Testis (tissue), 2 donors: ENCODE data around the gene FYN.

Experiments
- CTCF ChIP-seq, 3 experiments: fragments of 450-650 bp in 2 of 3; fragments of 200-600 bp in 1 of 3; sonication (generic) in 1 of 3; IDR thresholded peaks; one replicate each; pipeline ENCODE4 v1.5.1; 2016 to 2019; ENCODE audit warnings: antibody characterized with exemption in 3 of 3, mild to moderate bottlenecking in 2 of 3, moderate library complexity in 1 of 3
- POLR2A ChIP-seq: fragments of 450-650 bp; IDR thresholded peaks from one replicate; pipeline ENCODE4 v1.6.1; 2017; ENCODE audit warnings: antibody characterized with exemption, mild to moderate bottlenecking, moderate library complexity

GRCh38 chr6:111802015-111802414 is 71.2 kb downstream of the FYN start:
- TF ChIP-seq CTCF (IDR thresholded peaks at IDR 0.05) = no peak
- no peak for TF ChIP-seq POLR2A
